ENCODE measurements around the gene EFCAB9.

Gene EFCAB9

DNA sequence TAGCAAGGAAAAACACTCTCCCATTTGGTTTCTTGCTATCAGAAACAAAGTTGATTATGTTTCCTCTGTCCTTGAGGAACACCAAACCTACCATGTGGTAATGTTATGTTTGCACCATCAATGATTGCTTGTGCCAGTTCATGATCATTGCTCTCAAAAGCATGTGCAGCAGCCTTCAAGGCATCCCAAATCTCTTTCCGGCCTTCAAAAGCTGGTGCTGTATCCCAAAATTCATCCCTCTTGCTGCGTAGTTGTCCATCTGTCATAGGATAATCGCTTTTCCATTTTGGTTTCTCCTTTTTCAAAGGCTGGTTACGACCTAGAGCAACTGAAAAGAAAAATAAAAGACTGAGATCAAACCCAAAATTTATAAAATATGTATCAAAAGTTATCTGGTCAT, 40.1 kb downstream of the EFCAB9 start:
- no peak for DNase-seq (ENCODE audit: insufficient read length, low spot score)

GRCh38 chr5:172235132-172235780, 41.3 kb downstream of the EFCAB9 start:
- FAIRE-seq: no peak
- DNase-seq (ENCODE audit: insufficient read length, low spot score): no peak

More for the DNA sequence above, 40.1 kb downstream of the EFCAB9 start:
- no peak for FAIRE-seq

GRCh38 chr5:172235827-172236736, 42.1 kb downstream of the EFCAB9 start:
- no peak for DNase-seq (ENCODE audit: insufficient read length, low spot score)
- no peak for FAIRE-seq

GRCh38 chr5:172238334-172238733, 44.4 kb downstream of the EFCAB9 start:
- DNase-seq (ENCODE audit: insufficient read length, low spot score) (no peak), FAIRE-seq (no peak)

DNA sequence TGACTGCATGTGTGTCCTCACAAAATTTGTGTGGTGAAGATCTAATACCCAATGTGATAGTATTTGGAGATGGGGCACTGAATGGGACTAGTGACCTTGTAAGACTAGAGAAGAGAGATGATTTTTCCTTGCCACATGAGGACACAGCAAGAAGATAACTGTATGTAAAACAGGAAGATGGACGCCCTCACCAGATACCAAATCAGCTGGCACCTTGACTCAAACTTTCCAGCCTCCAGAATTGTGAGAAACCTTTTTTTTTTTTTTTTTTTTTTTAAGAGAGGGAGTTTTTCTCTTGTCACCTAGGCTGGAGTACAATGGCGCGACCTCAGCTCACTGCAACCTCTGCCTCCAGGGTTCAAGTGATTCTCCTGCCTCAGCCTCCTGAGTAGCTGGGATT, 49.3 kb downstream of the EFCAB9 start:
- FAIRE-seq: no peak

DNA sequence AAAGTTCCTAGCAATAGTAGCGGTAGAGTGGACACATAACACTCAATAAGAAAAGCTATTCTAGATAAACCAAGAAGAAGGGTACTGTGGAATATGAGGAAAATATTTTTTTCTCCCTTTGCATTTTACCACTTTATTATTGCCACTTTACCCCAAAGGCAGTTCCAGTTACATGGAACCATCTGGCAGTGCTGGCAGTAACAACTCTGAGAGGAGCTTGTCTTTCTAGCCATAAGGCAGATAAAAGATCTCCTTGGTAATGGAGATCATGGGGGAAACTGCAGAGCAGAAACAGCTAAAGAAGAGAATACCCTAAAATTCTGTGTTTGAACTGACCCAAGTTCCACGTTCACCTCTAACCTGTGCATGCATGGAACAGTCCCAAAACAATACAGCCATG, 51.1 kb downstream of the EFCAB9 start:
- DNase-seq (ENCODE audit: insufficient read length, low spot score) (no peak), FAIRE-seq (no peak)

More for the DNA sequence above, 49.3 kb downstream of the EFCAB9 start:
- no peak for DNase-seq (ENCODE audit: insufficient read length, low spot score)

DNA sequence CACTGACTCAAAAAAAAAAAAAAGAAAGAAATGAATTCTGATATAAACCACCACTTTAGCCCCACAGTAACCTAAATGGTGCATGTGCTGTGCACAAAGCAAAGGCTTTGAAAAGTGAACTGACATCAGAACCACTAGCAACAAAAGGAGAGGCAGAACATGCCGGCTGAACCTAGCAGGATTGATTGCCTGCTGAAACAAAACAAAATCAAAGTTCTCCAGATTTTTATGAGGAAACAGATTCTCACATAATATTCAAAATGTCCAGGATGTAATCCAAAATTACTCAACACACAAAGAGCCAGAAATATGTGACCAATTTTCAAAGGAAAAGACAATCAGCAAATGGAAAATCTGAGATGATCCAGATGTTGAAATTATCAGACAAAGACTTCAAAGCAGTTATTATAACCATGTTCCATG, 51.7 kb downstream of the EFCAB9 start:
- no peak for DNase-seq (ENCODE audit: insufficient read length, low spot score)
- FAIRE-seq: no peak

- DNase-seq (ENCODE audit: insufficient read length, low spot score) (no peak), FAIRE-seq (no peak)
Measured at GRCh38 chr5:172248637-172249036, 54.7 kb downstream of the EFCAB9 start.

DNA sequence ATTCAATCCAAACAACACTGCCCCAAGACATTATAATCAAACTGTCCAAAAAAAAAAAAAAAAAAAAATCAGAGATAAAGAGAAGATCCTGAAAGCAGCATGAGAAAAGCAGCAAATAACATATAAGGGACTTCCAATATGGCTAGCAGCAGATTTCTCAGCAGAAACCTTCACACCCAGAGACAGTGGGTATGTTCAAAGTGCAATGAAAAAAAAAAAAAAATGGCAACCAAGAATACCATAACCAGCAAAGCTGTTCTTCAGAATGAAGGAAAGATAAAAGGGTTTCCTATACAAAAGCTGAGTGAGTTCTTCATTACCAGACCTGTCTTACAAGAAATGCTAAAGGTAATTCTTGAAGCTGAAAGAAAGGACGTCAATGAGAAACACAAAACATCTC, 57.4 kb downstream of the EFCAB9 start:
- FAIRE-seq: no peak
- DNase-seq (ENCODE audit: insufficient read length, low spot score): no peak

GRCh38 chr5:172252501-172252900, 58.5 kb downstream of the EFCAB9 start:
- DNase-seq (ENCODE audit: insufficient read length, low spot score) (no peak), FAIRE-seq (no peak)
